Keratinocyte (primary cell): ENCODE data around the gene CNNM2. TPM values are rescaled to one million over a fixed set of nuclear protein-coding genes. Genes with fewer than 3 reads are reported as not detected.

Source experiments
- DNase-seq: peaks from one replicate; pipeline ENCODE4 v3.0.0-alpha.2; 2011; ENCODE audit warnings: low read depth, missing footprints, low spot score
- FAIRE-seq: peaks from 2 replicates; lab custom pipeline; 2011; peaks lifted over from hg19 to GRCh38; lab: Jason Lieb, UNC
- H2AFZ ChIP-seq: 2 replicates; pipeline ENCODE4 v1.6.0; 2012; ENCODE audit warnings: low read length, control low read depth, inconsistent platforms; ENCODE audit not compliant: control insufficient read depth
- H3K27ac ChIP-seq: 2 replicates; pipeline ENCODE4 v1.5.1; 2011; ENCODE audit warnings: low read length; ENCODE audit not compliant: control insufficient read depth, insufficient read depth
- H3K27me3 ChIP-seq: 3 replicates; pipeline ENCODE4 v1.6.0; 2011; ENCODE audit warnings: low read length; ENCODE audit not compliant: control insufficient read depth, insufficient read depth; ENCODE audit errors: extremely low read depth
- H3K36me3 ChIP-seq, 2 experiments: 2 replicates in 1 of 2; 3 replicates in 1 of 2; pipeline ENCODE4 v1.5.1; 2011; ENCODE audit warnings: low read length in 2 of 2, mild to moderate bottlenecking in 1 of 2; ENCODE audit not compliant: control insufficient read depth in 2 of 2, insufficient read depth in 2 of 2; ENCODE audit errors: extremely low read depth in 1 of 2
- H3K4me1 ChIP-seq: 3 replicates; pipeline ENCODE4 v1.5.1; 2011; ENCODE audit warnings: low read length; ENCODE audit not compliant: control insufficient read depth, insufficient read depth; ENCODE audit errors: extremely low read depth
- H3K4me2 ChIP-seq: 3 replicates; pipeline ENCODE4 v1.6.0; 2011; ENCODE audit warnings: low read depth, low read length; ENCODE audit not compliant: control insufficient read depth, insufficient read depth; ENCODE audit errors: extremely low read depth
- H3K4me3 ChIP-seq, 3 experiments: fragments of 200-600 bp in 1 of 3; sonication (generic) in 1 of 3; 2 replicates in 2 of 3; 3 replicates in 1 of 3; pipeline ENCODE4 v1.5.1; 2011 to 2016; ENCODE audit warnings: low read length in 3 of 3, mild to moderate bottlenecking in 3 of 3, control low read depth in 2 of 3, inconsistent platforms in 1 of 3, low read depth in 1 of 3, mixed read lengths in 1 of 3, mixed run types in 1 of 3, moderate library complexity in 1 of 3; ENCODE audit not compliant: control insufficient read depth in 2 of 3, insufficient read depth in 2 of 3; ENCODE audit errors: extremely low read depth in 1 of 3
- H3K79me2 ChIP-seq: 2 replicates; pipeline ENCODE4 v1.6.0; 2012; ENCODE audit warnings: low read length; ENCODE audit not compliant: control insufficient read depth, insufficient read depth
- H3K9ac ChIP-seq: 3 replicates; pipeline ENCODE4 v1.6.0; 2011; ENCODE audit warnings: low read length; ENCODE audit not compliant: control insufficient read depth, insufficient read depth; ENCODE audit errors: extremely low read depth
- H3K9me1 ChIP-seq: 3 replicates; pipeline ENCODE4 v1.6.0; 2011; ENCODE audit warnings: low read length; ENCODE audit not compliant: control insufficient read depth, insufficient read depth; ENCODE audit errors: extremely low read depth
- H3K9me3 ChIP-seq: 2 replicates; pipeline ENCODE4 v1.5.1; 2012; ENCODE audit warnings: low read depth, low read length; ENCODE audit not compliant: control insufficient read depth
- H4K20me1 ChIP-seq: 3 replicates; pipeline ENCODE4 v1.6.0; 2011; ENCODE audit warnings: low read length; ENCODE audit not compliant: control insufficient read depth, insufficient read depth; ENCODE audit errors: extremely low read depth
- CTCF ChIP-seq, 3 experiments: IDR thresholded peaks in 1 of 3; conservative IDR thresholded peaks in 1 of 3; optimal IDR thresholded peaks in 1 of 3; 2 replicates in 2 of 3; 3 replicates in 1 of 3; pipeline versions ENCODE3 to v1.5.1; 2011; ENCODE audit warnings: low read length in 3 of 3, mild to moderate bottlenecking in 3 of 3, moderate library complexity in 2 of 3, control low read depth in 1 of 3, inconsistent platforms in 1 of 3; ENCODE audit not compliant: insufficient read depth in 2 of 3; ENCODE audit errors: extremely low read depth in 1 of 3
- EZH2 ChIP-seq: IDR thresholded peaks from one replicate; pipeline ENCODE4 v1.6.1; 2012; ENCODE audit warnings: inconsistent platforms, mild to moderate bottlenecking, low read length, moderate library complexity
- dilution Hi-C: fragments of 300-500 bp; cut with MboI; formaldehyde crosslinking; loops from one replicate; pipeline ENCODE4 v1.7.0; 2020; ENCODE audit warnings: low sequenced_read_pairs; ENCODE audit not compliant: extremely low pct_ligation_motif_present
- polyA plus RNA-seq, 5 experiments: library from polyadenylated mRNA; depleted of rRNA in 3 of 5; stranded (reverse) in 3 of 5; stranded (forward) in 1 of 5; unstranded in 1 of 5; fragments of >200 nt; gene quantifications; 1 replicate in 1 of 5; 2 replicates in 3 of 5; 3 replicates in 1 of 5; pipeline versions ENCODE4 v1.2.1 to v1.2.3, GENCODE V29; 2011 to 2012; ENCODE audit warnings: missing spikeins in 2 of 5, low read depth in 1 of 5, low replicate concordance in 1 of 5

Gene CNNM2
- polyA plus RNA-seq, 1 donor (not counting 4 experiments of a cell fraction or from before 2014, with no cell fraction given) = 1.5 TPM

GRCh38 chr10:103083977-103084320 is 165.9 kb downstream of the CNNM2 start:
- Histone ChIP-seq H3K4me1 (peaks cover 4% of the 10 kb centered on the region), H2AFZ (no peak overlapping the region), H4K20me1 (no peaks in the 10 kb centered on the region), H3K36me3 (peaks cover 10 to 16% of the 10 kb centered on the region in 2 experiments), H3K4me2 (no peak overlapping the region), H3K79me2 (no peaks in the 10 kb centered on the region), H3K9ac (no peak overlapping the region), H3K27me3 (no peaks in the 10 kb centered on the region), H3K9me3 (no peaks in the 10 kb centered on the region), H3K4me3 (no peak overlapping the region), H3K27ac (no peak overlapping the region), H3K9me1 (no peaks in the 10 kb centered on the region)
- TF ChIP-seq EZH2 (no peak), CTCF (optimal IDR thresholded peaks at IDR 0.05 in 1 of 3, IDR thresholded peaks at IDR 0.05 in 1 of 3, conservative IDR thresholded peaks at IDR 0.05 in 1 of 3; ENCODE audit: extremely low read depth in 1 of 3, insufficient read depth in 2 of 3, low read length in 3 of 3) (no peak)
- dilution Hi-C loops = loop anchor here (25.0 kb wide), 1 partner anchor 247 kb away; the partner anchor contains the start of gene CYP17A1
- no peak for DNase-seq
- no peak for FAIRE-seq

GRCh38 chr10:103086261-103086660 is 168.2 kb downstream of the CNNM2 start:
- Histone ChIP-seq H3K9me1 (no peaks in the 10 kb centered on the region), H3K36me3 (peaks cover 14 to 25% of the 10 kb centered on the region in 2 experiments), H3K27me3 (no peaks in the 10 kb centered on the region), H3K4me1 (no peaks in the 10 kb centered on the region), H3K4me2 (no peak overlapping the region), H2AFZ (no peak overlapping the region), H4K20me1 (no peaks in the 10 kb centered on the region), H3K4me3 (no peak overlapping the region), H3K79me2 (no peaks in the 10 kb centered on the region), H3K9me3 (no peaks in the 10 kb centered on the region), H3K27ac (no peak overlapping the region), H3K9ac (no peak overlapping the region)
- TF ChIP-seq EZH2 (no peak), CTCF (optimal IDR thresholded peaks at IDR 0.05 in 1 of 3, IDR thresholded peaks at IDR 0.05 in 1 of 3, conservative IDR thresholded peaks at IDR 0.05 in 1 of 3; ENCODE audit: extremely low read depth in 1 of 3, insufficient read depth in 2 of 3, low read length in 3 of 3) (no peak)
- dilution Hi-C loops = loop anchor here (25.0 kb wide), 1 partner anchor 249 kb away; the partner anchor contains the start of gene CYP17A1
- no peak for DNase-seq
- no peak for FAIRE-seq
